Measurements from ENCODE around the gene PRAMEF6.
"Not testable (repeated sequence)": the region's sequence is repeated elsewhere in the genome, so short reads cannot be mapped to it uniquely, and the experiment has no call there.

The PRAMEF6 gene

DNA sequence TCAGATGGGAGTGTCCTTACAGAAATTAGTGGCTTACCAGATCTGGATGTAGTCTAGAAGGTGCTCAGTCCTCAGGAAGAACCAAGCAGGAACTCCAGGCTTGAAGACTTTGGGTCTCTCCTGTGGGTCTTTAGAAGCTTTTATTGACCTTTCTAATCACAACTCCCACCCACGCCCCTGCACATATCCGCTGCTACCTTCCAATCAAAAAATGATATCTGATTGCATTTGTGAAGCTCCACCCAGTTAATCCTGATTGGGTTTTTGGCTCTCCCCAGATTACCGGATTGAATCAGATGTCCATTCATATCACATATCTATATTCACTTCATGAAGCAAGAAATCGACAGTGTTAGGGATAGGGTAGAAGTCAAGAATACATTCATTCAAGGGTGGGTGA lies at the start of gene PRAMEF6:
PRAMEF6 (minus strand) TSS at position 101 of the 400 bp plus-strand sequence. CDS start 5,062 bp downstream, outside the sequence.
- in situ Hi-C loops (cut with MboI; ENCODE audit: low sequenced_read_pairs), result not testable (repeated sequence)

DNA sequence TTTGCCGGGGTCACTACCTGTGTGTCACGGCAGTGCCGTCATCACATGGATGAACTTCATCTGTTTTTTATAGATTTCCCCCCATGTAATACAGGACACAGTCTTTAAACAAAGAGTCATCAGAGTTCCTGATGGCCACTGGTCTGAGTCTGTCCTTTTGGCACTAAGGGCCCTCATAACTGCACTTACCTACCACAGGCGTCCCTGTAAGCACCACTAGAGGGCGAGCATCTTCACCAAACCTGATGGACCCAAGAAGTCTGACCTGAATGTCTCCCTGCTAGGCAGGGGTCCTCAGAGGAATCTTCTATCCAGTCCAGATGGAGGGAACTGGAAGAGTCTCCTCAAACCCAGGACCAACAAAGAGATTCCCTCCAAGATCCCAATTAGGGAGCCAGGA lies 23.0 kb downstream of the PRAMEF6 start:
- in situ Hi-C loops (cut with MboI; ENCODE audit: low sequenced_read_pairs), result not testable (repeated sequence)

DNA sequence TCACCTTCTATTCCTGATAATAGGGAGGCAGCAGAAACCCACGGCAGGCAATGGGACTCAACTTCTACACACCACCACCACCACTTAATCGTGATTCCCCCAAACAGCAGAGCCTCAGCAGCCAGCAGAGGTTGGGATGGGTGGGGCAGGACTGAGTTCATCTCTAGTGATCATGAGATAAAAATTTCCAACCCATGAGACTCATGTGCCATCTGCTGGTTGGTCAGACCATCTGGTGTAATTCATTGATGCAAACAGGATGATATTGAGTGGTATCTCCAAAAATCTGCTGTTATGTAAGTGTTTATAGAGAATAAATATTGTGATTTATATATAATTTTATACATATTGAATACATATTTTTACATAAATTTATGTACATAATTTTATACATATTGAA lies 25.6 kb downstream of the PRAMEF6 start:
- in situ Hi-C loops (cut with MboI; ENCODE audit: low sequenced_read_pairs), result not testable (repeated sequence)

DNA sequence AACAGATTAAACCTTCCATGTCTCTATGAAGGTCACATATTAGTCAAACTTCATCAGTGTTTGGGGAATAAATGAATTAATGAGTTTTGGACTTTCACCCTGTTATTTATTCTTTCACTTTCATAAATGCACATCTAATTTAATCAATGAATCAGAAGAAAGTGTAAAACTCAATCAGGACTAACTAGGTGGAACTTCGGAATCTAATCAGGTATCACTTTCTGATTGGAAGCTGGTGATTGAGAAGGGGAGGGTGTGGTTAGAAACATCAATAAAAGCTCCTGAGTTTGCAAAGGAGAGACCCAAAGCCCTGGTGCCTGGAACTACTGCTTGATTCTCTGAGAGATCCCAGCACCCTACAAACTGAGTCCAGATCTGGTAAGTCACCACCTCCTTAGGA lies 31.1 kb downstream of the PRAMEF6 start, which contains the start of gene PRAMEF7:
PRAMEF7 (plus strand) TSS at position 301 of the 400 bp plus-strand sequence. CDS start 1,083 bp downstream, outside the sequence.
- in situ Hi-C loops (cut with MboI; ENCODE audit: low sequenced_read_pairs), result not testable (repeated sequence)

DNA sequence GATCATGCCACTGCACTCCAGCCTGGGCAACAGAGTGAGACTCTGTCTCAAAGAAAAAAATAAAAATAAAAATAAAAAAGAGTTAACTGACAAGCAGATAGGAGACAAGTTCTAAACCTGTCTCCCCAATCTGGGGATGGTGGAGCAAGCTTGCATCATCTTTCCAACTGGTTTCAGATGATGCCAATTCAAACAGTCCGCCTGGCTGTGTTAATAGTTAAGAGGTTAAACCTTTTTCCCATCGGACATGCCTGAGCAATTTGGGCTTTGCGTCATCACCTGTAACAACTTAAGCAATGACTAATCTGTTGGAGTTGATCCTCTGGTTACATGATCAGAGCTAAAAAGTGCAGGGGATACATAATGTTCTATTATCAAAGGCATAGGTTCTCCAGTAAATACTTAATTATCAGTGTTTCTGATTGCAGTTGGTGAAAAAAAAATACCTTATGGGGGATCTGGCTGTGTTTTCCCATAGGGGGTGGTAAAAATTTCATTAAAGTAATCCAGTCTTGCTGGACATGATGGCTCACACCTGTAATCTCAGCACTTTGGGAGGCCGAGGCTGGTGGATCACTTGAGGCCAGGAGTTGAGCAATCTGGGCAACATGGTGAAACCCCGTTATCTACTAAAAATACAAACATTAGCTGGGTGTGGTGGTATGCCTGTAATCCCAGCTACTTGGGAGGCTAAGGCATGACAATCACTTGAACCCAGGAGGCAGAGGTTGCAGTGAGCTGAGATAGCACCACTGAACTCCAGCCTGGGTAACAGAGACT lies 43.4 kb downstream of the PRAMEF6 start:
- in situ Hi-C loops (cut with MboI; ENCODE audit: low sequenced_read_pairs), result not testable (repeated sequence)

DNA sequence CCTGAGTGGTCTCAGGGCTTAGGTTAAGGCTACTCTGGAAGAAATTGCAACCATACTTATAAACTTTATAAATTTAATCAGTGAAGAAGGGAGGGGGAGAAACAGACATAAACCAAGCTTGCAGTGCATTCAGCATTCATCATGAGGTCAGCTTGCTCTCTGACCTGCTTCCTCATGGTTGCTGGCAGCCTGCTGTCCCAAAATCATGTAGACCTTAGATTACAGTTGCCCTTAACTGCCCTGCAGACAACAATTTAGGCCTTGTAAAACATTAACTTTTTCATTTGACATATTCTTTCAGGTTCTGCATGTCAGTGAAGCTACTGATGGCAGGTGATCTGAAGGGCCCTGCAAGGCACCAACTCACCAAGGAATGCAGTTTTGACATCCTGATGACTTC lies 48.2 kb downstream of the PRAMEF6 start:
- in situ Hi-C loops (cut with MboI; ENCODE audit: low sequenced_read_pairs), result not testable (repeated sequence)

DNA sequence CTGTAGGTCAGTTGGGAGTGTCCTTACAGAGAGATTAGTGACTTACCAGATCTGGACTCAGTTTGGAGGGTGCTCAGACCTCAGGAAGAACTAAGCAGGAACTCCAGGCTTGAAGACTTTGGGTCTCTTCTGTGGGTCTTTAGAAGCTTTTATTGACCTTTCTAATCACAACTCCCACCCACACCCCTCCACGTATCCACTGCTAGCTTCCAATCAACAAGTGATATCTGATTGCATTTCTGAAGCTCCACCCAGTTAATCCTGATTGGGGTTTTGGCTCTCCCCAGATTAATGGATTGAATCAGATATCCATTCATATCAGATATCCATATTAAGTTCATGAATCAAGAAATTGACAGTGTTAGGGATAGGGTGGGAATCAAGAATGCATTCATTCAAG lies 49.2 kb downstream of the PRAMEF6 start, which contains the start of gene PRAMEF10:
PRAMEF10 (minus strand) TSS at position 101 of the 400 bp plus-strand sequence. CDS start 2,423 bp downstream, outside the sequence.
- in situ Hi-C loops (cut with MboI; ENCODE audit: low sequenced_read_pairs), result not testable (repeated sequence)

All from hTERT RPE-1 (cell line).